Breast epithelium (tissue), 4 donors: ENCODE results near the gene DPP3. TPM values are rescaled to one million over a fixed set of nuclear protein-coding genes. Genes with fewer than 3 reads are reported as not detected.
A peak's percentile ranks its signal among the peaks of the same experiment; 100 is the strongest.

Experiments
- DNase-seq, 2 donors: peaks; one replicate each; pipeline ENCODE4 v3.0.0-alpha.2; 2019; ENCODE audit warnings: low spot score in 2 of 2
- H3K27ac ChIP-seq, 2 donors: fragments of 200-600 bp; sonication (generic) in 1 of 2; one replicate each; pipeline ENCODE4 v1.5.1; 2016 to 2019; ENCODE audit warnings: mild to moderate bottlenecking in 1 of 2
- H3K27me3 ChIP-seq, 2 donors: fragments of 200-600 bp; sonication (generic) in 1 of 2; one replicate each; pipeline versions ENCODE4 v1.5.1 to v1.6.0; 2017 to 2019; ENCODE audit warnings: control low read depth in 1 of 2, mild to moderate bottlenecking in 1 of 2
- H3K36me3 ChIP-seq: fragments of 200-600 bp; one replicate; pipeline ENCODE4 v1.5.1; 2019
- H3K4me1 ChIP-seq, 2 donors: fragments of 200-600 bp; sonication (generic); one replicate each; pipeline ENCODE4 v1.5.1; 2016 to 2019; ENCODE audit warnings: control low read depth in 1 of 2
- H3K4me3 ChIP-seq, 3 donors: fragments of 200-600 bp; sonication (generic); 1 replicate in 2 of 3; 2 replicates in 1 of 3; pipeline ENCODE4 v1.5.1; 2016 to 2019; ENCODE audit warnings: mild to moderate bottlenecking in 3 of 3, moderate library complexity in 2 of 3
- H3K9me3 ChIP-seq, 2 donors: fragments of 200-600 bp; sonication (generic) in 1 of 2; one replicate each; pipeline ENCODE4 v1.5.1; 2016 to 2019; ENCODE audit warnings: control low read depth in 1 of 2
- POLR2A ChIP-seq: fragments of 450-650 bp; IDR thresholded peaks from one replicate; pipeline ENCODE4 v1.6.1; 2016; ENCODE audit warnings: antibody characterized with exemption, mild to moderate bottlenecking, moderate library complexity
- POLR2AphosphoS5 ChIP-seq, 3 donors: sonication (generic); formaldehyde crosslinking; IDR thresholded peaks; one replicate each; pipeline ENCODE4 v1.6.1; 2017; ENCODE audit warnings: antibody characterized with exemption in 3 of 3
- intact Hi-C: fragments of 100-400 bp; cut with DNase I; formaldehyde crosslinking; loops from one replicate; pipeline ENCODE4 v1.15.1; 2023; ENCODE audit warnings: low total_unique reads
- total RNA-seq, 3 donors: library from RNA; depleted of rRNA; stranded (reverse); fragments of >200 nt; gene quantifications; one replicate each; pipeline ENCODE4 v1.1.0, GENCODE V29; 2016
- TF ChIP-seq, protein P1 (sequence below), 3 donors: fragments of 450-650 bp; IDR thresholded peaks; one replicate each; pipeline ENCODE4 v1.5.1; 2016 to 2017; ENCODE audit warnings: antibody characterized with exemption in 3 of 3, mild to moderate bottlenecking in 3 of 3, moderate library complexity in 3 of 3

The DPP3 gene
- total RNA-seq, 3 donors from 2014 or later = 16.5 to 24.3 (median 16.7) TPM

DNA sequence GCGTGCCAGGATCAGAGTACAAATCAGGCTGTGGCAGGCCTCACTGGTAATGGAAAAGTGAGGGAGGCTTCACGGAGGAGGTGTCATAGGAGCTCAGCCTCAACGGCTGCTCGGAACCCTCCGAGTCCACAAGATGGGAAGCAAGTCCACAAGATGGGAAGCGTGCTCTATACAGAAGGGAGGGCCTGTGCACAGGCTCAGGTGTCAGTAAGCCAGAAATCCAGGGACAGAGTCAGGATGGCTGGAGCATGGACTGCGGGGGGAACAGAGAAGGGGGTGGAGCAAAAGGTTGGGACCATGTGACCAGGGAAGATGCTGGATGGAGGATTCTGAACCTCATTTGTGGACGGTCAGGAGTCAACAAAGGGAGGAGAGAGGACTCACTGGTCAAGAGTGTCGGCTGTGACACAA, 3.4 kb upstream of the DPP3 start:
- no peak for DNase-seq
- intact Hi-C loops = no loop called here
- H3K27ac ChIP-seq = no peak overlapping the region
- no peaks in the 10 kb centered on the region for H3K36me3 ChIP-seq
- H3K4me1 ChIP-seq = no peaks in the 10 kb centered on the region
- no peak for TF ChIP-seq POLR2A
- TF ChIP-seq, protein P1, sequence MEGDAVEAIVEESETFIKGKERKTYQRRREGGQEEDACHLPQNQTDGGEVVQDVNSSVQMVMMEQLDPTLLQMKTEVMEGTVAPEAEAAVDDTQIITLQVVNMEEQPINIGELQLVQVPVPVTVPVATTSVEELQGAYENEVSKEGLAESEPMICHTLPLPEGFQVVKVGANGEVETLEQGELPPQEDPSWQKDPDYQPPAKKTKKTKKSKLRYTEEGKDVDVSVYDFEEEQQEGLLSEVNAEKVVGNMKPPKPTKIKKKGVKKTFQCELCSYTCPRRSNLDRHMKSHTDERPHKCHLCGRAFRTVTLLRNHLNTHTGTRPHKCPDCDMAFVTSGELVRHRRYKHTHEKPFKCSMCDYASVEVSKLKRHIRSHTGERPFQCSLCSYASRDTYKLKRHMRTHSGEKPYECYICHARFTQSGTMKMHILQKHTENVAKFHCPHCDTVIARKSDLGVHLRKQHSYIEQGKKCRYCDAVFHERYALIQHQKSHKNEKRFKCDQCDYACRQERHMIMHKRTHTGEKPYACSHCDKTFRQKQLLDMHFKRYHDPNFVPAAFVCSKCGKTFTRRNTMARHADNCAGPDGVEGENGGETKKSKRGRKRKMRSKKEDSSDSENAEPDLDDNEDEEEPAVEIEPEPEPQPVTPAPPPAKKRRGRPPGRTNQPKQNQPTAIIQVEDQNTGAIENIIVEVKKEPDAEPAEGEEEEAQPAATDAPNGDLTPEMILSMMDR (IDR thresholded peaks at IDR 0.05) = no peak
- no peak for TF ChIP-seq POLR2AphosphoS5 (IDR thresholded peaks at IDR 0.05)
- H3K4me3 ChIP-seq = no peak overlapping the region
- H3K9me3 ChIP-seq = no peaks in the 10 kb centered on the region
- no peaks in the 10 kb centered on the region for H3K27me3 ChIP-seq

DNA sequence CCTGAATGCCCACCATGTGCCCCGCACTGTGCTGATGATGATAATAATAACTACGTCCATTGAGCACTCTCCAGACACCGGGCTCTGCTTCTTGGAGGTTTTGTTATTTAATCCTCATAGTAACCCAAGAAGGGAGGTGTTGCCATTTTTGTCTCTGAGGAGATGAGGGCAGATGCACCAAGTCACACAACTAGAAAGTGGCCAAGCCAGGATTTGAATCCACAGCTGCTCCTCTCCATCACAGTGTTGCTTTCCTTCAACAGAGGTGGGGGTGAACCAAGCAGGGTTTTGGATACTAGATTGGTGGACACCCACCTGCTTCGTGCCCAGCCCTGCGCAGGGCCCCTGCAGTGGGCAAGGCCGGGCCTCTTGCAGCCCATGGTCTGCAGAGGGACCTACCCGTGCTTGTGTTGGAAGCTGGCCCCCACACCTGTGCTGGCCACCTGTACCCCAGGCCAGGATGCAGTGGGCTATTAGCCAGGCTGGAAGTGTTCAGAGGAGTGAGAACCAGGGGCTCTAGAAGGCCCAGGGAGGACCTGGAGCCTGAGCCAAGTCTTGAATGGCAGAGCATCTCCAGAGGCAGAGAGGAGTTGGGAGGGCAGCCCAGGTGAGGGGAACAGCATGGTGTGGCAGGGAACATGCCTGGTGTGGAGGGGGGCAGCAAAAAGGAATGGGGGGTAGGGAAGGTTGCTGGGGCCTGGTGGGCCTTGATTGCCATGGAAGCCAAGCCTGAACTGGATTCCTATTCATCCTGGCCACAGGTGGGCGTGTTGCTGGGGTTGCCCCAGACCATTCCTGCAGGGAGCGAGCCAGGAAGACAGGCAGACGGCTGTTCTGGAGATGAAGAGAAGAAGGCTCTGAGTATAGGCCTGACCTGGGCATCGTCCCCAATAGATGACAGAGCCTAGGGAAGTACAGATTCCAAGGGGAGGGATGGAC, 2.7 kb upstream of the DPP3 start:
- H3K4me1 ChIP-seq = no peaks in the 10 kb centered on the region
- TF ChIP-seq, protein P1 (IDR thresholded peaks at IDR 0.05) = no peak
- no peak for TF ChIP-seq POLR2A
- H3K9me3 ChIP-seq = no peaks in the 10 kb centered on the region

DNA sequence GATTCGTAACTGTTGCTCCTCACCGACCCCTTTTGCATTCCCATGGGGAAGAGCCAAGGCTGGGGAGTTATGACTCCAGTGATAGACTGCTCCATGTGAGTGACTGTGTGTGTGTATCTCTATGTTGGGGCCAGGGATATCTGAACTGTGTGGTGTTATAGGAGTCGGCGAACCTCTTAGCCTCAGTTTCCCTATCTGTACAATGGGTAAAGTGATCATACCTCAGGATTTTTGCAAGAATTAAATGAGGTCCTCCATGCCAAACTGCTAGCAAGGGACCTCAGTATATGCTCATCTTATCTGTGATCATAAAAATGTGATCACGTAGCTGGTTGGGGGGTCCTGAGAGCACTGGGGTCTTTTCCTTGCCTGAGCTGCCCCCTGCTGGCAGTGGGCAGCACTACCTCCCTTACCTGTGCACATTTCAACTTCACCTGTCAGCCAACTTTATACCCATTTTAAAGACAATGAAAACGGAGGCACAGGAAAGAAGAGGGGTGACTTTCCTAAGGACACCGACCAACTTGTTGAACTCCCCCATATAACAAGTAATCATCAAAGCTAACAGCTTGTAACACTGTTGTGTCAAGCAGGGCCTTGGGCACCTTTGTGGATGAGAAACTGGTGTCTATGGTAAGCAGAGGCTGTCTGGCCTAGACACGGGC, 1.4 kb upstream of the DPP3 start:
- H3K4me3 ChIP-seq = peak overlapping the region; percentile 64 to 87 (median 72)
- H3K36me3 ChIP-seq = no peaks in the 10 kb centered on the region
- peak overlapping the region; percentile 90 to 95 for H3K27ac ChIP-seq
- no peaks in the 10 kb centered on the region for H3K27me3 ChIP-seq
- no peak for DNase-seq
- TF ChIP-seq POLR2AphosphoS5 (IDR thresholded peaks at IDR 0.05) = no peak
- TF ChIP-seq, protein P1 (IDR thresholded peaks at IDR 0.05) = peak; percentile 51 to 52 (median 51)
- no peaks in the 10 kb centered on the region for H3K9me3 ChIP-seq
- intact Hi-C loops = loop anchor here (1.0 kb wide), 1 partner anchor 15 kb away; no protein-coding TSS in a partner anchor
- H3K4me1 ChIP-seq = no peaks in the 10 kb centered on the region

More for the DNA sequence above, 2.7 kb upstream of the DPP3 start:
- no peaks in the 10 kb centered on the region for H3K27me3 ChIP-seq
- H3K4me3 ChIP-seq = no peak overlapping the region
- no peak for DNase-seq
- H3K27ac ChIP-seq = no peak overlapping the region
- intact Hi-C loops = no loop called here
- H3K36me3 ChIP-seq = no peaks in the 10 kb centered on the region

DNA sequence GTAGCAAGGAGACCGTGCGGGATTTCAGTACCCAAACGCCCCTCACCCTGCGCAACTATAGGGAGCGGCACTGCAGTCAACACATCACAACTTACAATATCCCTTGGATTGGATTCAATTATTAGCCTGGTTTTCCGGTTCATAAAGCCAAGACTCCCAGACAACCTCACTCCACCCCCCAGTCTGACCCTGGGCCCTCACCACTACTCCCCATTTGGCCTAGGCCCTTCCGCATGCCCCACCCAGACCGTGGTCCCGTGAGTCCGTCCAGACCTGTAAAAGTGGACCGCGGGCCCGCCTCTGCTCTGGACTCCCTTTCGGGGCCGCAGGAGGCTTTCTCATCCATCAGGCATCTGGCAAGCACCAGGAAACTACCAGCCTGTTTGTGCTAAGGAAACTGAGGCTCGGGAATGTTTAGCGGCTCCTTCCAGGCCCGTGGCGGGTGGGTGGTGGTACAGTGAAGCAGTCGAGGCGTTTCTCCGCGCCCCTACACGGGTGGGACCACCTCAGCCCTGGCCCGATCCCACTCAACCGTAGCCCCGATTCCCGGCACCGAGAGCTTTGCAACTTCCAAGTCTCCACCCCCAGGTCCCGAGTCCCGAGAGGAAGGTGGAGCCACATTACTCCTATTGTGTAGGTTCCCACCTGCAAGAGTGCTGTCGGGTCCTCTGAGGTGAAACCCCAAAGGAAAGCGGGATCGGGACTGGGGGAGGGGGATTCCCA, 679 bp upstream of the DPP3 start:
- no peaks in the 10 kb centered on the region for H3K36me3 ChIP-seq
- peak; percentile 28 to 61 for DNase-seq
- intact Hi-C loops = loop anchor here (1.0 kb wide), 1 partner anchor 15 kb away; no protein-coding TSS in a partner anchor
- peak overlapping the region; percentile 90 to 95 for H3K27ac ChIP-seq
- no peak for TF ChIP-seq POLR2A
- TF ChIP-seq, protein P1 (IDR thresholded peaks at IDR 0.05) = peak in 1 of 3 donors; percentile 6
- peak in 1 of 3 donors; percentile 20 for TF ChIP-seq POLR2AphosphoS5 (IDR thresholded peaks at IDR 0.05)
- H3K27me3 ChIP-seq = no peaks in the 10 kb centered on the region
- H3K4me3 ChIP-seq = peak overlapping the region; percentile 64 to 87 (median 72)
- no peaks in the 10 kb centered on the region for H3K4me1 ChIP-seq
- no peaks in the 10 kb centered on the region for H3K9me3 ChIP-seq
